Smooth muscle cell (in vitro differentiated cells): ENCODE measurements around the gene PKP2. TPM values are rescaled to one million over a fixed set of nuclear protein-coding genes. Genes with fewer than 3 reads are reported as not detected.

Experiments
- DNase-seq: peaks from one replicate; lab custom pipeline; 2025; ENCODE audit not compliant: unreplicated experiment; lab: John Stamatoyannopoulos, UW
- H2AFZ ChIP-seq: fragments of 200-600 bp; sonication (generic); 2 replicates; pipeline ENCODE4 v1.6.0; 2016; ENCODE audit warnings: antibody characterized with exemption, low read depth, mild to moderate bottlenecking
- H3F3A ChIP-seq: fragments of 200-600 bp; sonication (generic); 2 replicates; pipeline ENCODE4 v1.6.0; 2017; ENCODE audit warnings: antibody characterized with exemption, low read depth
- H3K27ac ChIP-seq: fragments of 200-600 bp; sonication (generic); 2 replicates; pipeline ENCODE4 v1.5.1; 2016; ENCODE audit warnings: low read depth, mild to moderate bottlenecking
- H3K27me3 ChIP-seq: fragments of 200-600 bp; sonication (generic); 2 replicates; pipeline ENCODE4 v1.6.1; 2016; ENCODE audit warnings: low read depth, mild to moderate bottlenecking
- H3K36me3 ChIP-seq: fragments of 200-600 bp; sonication (generic); 2 replicates; pipeline ENCODE4 v1.5.1; 2016; ENCODE audit warnings: low read depth
- H3K4me1 ChIP-seq: fragments of 200-600 bp; sonication (generic); 2 replicates; pipeline ENCODE4 v1.5.1; 2016; ENCODE audit warnings: low read depth
- H3K4me2 ChIP-seq: fragments of 200-600 bp; sonication (generic); 2 replicates; pipeline ENCODE4 v1.6.0; 2016; ENCODE audit warnings: mild to moderate bottlenecking
- H3K4me3 ChIP-seq: fragments of 200-600 bp; sonication (generic); 2 replicates; pipeline ENCODE4 v1.5.1; 2016; ENCODE audit warnings: mild to moderate bottlenecking
- H3K79me2 ChIP-seq: fragments of 200-600 bp; sonication (generic); 2 replicates; pipeline ENCODE4 v1.6.0; 2016; ENCODE audit warnings: low read depth, mild to moderate bottlenecking
- H3K9ac ChIP-seq: fragments of 200-600 bp; sonication (generic); 2 replicates; pipeline ENCODE4 v1.6.0; 2016; ENCODE audit warnings: low read depth
- H3K9me3 ChIP-seq: fragments of 200-600 bp; sonication (generic); replicated peaks from 2 replicates; pipeline ENCODE4 v1.5.1; 2016; ENCODE audit warnings: low read depth
- H4K20me1 ChIP-seq: fragments of 200-600 bp; sonication (generic); 2 replicates; pipeline ENCODE4 v1.6.0; 2016; ENCODE audit warnings: low read depth
- WGBS: methylation state at CpG from one replicate; pipeline ENCODE4 v1.1.7; 2016; ENCODE audit warnings: low lambda C conversion rate; 5-methylcytosine and 5-hydroxymethylcytosine counted together
- polyA plus RNA-seq: library from polyadenylated mRNA; unstranded; fragments of >200 nt; fragmentation: Nextera tagmentation; extraction: Ambion mirVana; gene quantifications from 2 replicates; pipeline ENCODE4 v1.2.1, GENCODE V29; 2016
- total RNA-seq: library from RNA; depleted of rRNA; stranded (reverse); fragments of >200 nt; gene quantifications from 2 replicates; pipeline ENCODE4 v1.2.3, GENCODE V29; 2014
- TF ChIP-seq, protein P1 (sequence below): fragments of 200-600 bp; sonication (generic); IDR thresholded peaks from 2 replicates; pipeline ENCODE4 v1.5.1; 2017; ENCODE audit warnings: borderline replicate concordance, mild to moderate bottlenecking, antibody characterized with exemption; ENCODE audit not compliant: insufficient read depth, poor library complexity, severe bottlenecking

Gene PKP2
- total and polyA plus RNA-seq, 2 experiments from 2014 or later, result 7.3 to 22.3 TPM

DNA sequence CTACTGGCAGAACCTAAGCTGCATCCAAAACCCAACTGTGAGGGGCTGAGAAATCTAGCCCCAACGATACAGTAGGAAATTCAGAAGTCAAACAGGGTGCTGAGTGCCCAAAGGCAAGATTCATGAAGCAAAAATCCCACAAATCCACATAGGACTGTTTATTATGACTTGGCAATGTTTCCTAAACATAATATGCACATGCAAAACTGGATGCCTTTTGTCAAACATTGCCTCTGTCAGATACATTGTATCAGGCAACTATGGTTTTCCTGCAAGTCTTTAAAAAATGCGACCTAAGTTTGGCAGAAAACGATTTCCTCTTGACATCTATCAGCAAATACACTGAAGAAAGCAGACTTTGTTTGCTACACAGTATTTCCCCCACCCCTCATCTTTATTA is 113.5 kb downstream of the PKP2 start:
- WGBS, result 94% methylated on average over 3 of the region's 3 CpGs
- DNase-seq, result no peak
- Histone ChIP-seq H3K4me1 (no peaks in the 10 kb centered on the region), H3F3A (no peaks in the 10 kb centered on the region), H3K79me2 (no peaks in the 10 kb centered on the region), H3K9ac (no peak overlapping the region), H3K4me2 (no peak overlapping the region), H2AFZ (no peak overlapping the region), H4K20me1 (no peaks in the 10 kb centered on the region), H3K9me3 (no peaks in the 10 kb centered on the region), H3K27ac (no peak overlapping the region), H3K36me3 (no peaks in the 10 kb centered on the region), H3K27me3 (no peaks in the 10 kb centered on the region), H3K4me3 (no peak overlapping the region)
- TF ChIP-seq, protein P1, sequence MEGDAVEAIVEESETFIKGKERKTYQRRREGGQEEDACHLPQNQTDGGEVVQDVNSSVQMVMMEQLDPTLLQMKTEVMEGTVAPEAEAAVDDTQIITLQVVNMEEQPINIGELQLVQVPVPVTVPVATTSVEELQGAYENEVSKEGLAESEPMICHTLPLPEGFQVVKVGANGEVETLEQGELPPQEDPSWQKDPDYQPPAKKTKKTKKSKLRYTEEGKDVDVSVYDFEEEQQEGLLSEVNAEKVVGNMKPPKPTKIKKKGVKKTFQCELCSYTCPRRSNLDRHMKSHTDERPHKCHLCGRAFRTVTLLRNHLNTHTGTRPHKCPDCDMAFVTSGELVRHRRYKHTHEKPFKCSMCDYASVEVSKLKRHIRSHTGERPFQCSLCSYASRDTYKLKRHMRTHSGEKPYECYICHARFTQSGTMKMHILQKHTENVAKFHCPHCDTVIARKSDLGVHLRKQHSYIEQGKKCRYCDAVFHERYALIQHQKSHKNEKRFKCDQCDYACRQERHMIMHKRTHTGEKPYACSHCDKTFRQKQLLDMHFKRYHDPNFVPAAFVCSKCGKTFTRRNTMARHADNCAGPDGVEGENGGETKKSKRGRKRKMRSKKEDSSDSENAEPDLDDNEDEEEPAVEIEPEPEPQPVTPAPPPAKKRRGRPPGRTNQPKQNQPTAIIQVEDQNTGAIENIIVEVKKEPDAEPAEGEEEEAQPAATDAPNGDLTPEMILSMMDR, result no peak

DNA sequence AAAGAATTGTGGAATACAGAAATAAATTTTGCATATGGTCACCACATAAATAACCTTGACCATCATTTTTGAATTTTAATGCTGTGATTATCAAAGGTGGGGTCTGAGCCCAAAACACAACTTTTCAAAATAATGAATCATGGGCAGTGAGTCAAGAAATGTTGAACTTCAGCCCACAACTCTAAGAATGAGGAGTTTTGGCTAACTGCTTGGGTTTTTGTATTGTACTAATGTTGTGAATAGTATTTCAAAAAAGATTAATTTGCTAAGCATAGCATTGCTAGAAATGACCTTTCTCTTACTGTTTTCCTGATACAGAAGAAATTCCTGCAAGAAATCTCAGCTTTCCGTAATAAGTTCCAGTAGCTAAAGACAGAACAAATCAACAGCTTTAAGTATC is 116.5 kb downstream of the PKP2 start:
- no peak overlapping the region for H2AFZ ChIP-seq

DNA sequence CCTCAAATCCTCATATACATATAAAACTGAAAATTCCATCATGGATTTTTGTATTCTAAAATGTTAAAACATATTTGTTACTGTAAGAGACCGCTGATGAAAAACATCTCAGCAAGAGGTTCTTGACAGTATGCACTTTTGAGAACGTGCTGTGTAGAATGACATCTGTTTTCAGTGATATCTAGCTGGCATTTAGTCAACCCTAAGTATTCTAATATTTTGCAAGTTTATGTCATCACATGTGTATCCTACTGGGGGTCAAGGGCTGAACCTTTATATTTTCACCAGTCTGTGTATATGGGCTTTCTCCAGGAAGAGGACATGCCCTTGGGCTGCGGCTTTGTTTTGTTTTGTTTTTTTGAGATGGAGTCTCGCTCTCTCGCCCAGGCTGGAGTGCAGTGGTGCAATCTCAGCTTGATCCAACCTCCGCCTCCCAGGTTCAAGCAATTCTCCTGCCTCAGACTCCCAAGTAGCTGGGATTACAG is 118.8 kb downstream of the PKP2 start:
- Histone ChIP-seq H3K27me3 (no peaks in the 10 kb centered on the region), H3F3A (no peaks in the 10 kb centered on the region), H3K9ac (no peak overlapping the region), H3K79me2 (no peaks in the 10 kb centered on the region), H3K4me3 (no peak overlapping the region), H3K4me1 (no peaks in the 10 kb centered on the region), H3K9me3 (no peaks in the 10 kb centered on the region), H4K20me1 (no peaks in the 10 kb centered on the region), H3K27ac (no peak overlapping the region), H3K4me2 (no peak overlapping the region), H2AFZ (no peak overlapping the region), H3K36me3 (no peaks in the 10 kb centered on the region)
- WGBS, result 83% methylated on average over 6 of the region's 6 CpGs
- TF ChIP-seq, protein P1, result no peak
- DNase-seq, result no peak

More for the DNA sequence above, 116.5 kb downstream of the PKP2 start:
- Histone ChIP-seq H3K27me3 (no peaks in the 10 kb centered on the region), H3K4me1 (no peaks in the 10 kb centered on the region), H3F3A (no peaks in the 10 kb centered on the region), H3K79me2 (no peaks in the 10 kb centered on the region), H3K4me2 (peak overlapping the region; percentile 16), H4K20me1 (no peaks in the 10 kb centered on the region), H3K9me3 (no peaks in the 10 kb centered on the region), H3K9ac (no peak overlapping the region), H3K4me3 (no peak overlapping the region), H3K27ac (no peak overlapping the region), H3K36me3 (no peaks in the 10 kb centered on the region)
- DNase-seq, result no peak
- TF ChIP-seq, protein P1, result no peak
- WGBS, result 63% methylated on average over 1 of the region's 1 CpG

DNA sequence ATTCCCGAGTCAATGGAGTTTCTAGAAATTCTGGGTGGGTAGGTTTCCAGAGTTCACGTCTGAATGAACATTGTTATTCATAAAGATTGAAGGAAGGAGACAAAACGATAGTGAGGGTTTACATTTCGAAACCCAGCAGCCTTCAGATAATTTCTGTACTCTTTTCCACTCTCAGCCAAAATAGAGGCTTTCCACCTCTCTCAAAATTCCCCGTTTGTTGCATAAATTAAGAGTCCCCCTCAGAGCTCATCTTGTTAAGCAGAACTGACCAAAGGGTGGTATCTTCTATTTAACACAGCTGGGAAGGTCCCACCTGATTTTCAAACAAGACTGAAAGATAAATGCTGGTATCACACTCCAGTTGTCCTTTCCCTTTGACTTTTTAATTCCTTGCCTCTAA is 119.4 kb downstream of the PKP2 start:
- no peaks in the 10 kb centered on the region for H3K9me3 ChIP-seq
- no peaks in the 10 kb centered on the region for H3K79me2 ChIP-seq
- no peaks in the 10 kb centered on the region for H3K4me1 ChIP-seq
- H3K27me3 ChIP-seq, result no peaks in the 10 kb centered on the region
- no peaks in the 10 kb centered on the region for H3F3A ChIP-seq
- H3K4me2 ChIP-seq, result no peak overlapping the region
- H3K36me3 ChIP-seq, result no peaks in the 10 kb centered on the region
- no peak overlapping the region for H3K4me3 ChIP-seq
- H4K20me1 ChIP-seq, result no peaks in the 10 kb centered on the region
- no peak overlapping the region for H3K9ac ChIP-seq
- TF ChIP-seq, protein P1, result no peak
- DNase-seq, result no peak
- H3K27ac ChIP-seq, result no peak overlapping the region
- WGBS, result 84% methylated on average over 5 of the region's 5 CpGs
- H2AFZ ChIP-seq, result no peak overlapping the region
